Astrocyte of the cerebellum (primary cell): ENCODE data around the gene ETNK2.
"Not testable (repeated sequence)": the region's sequence is repeated elsewhere in the genome, so short reads cannot be mapped to it uniquely, and the experiment has no call there.

Experiments
- DNase-seq: peaks from one replicate; pipeline ENCODE4 v3.0.0-alpha.2; 2011; ENCODE audit warnings: low read depth
- H3K4me3 ChIP-seq: 2 replicates; pipeline ENCODE4 v1.5.1; 2011; ENCODE audit warnings: mild to moderate bottlenecking, low read depth, low read length, moderate library complexity
- in situ Hi-C: cut with HindIII; loops from 2 replicates; pipeline ENCODE4 v1.10.0; 2017; ENCODE audit warnings: low sequenced_read_pairs
- TF ChIP-seq, protein P1 (sequence below): IDR thresholded peaks from 2 replicates; pipeline ENCODE4 v1.5.1; 2012; ENCODE audit warnings: low read length, low read depth, moderate library complexity, mild to moderate bottlenecking; ENCODE audit errors: missing control alignments

The ETNK2 gene

DNA sequence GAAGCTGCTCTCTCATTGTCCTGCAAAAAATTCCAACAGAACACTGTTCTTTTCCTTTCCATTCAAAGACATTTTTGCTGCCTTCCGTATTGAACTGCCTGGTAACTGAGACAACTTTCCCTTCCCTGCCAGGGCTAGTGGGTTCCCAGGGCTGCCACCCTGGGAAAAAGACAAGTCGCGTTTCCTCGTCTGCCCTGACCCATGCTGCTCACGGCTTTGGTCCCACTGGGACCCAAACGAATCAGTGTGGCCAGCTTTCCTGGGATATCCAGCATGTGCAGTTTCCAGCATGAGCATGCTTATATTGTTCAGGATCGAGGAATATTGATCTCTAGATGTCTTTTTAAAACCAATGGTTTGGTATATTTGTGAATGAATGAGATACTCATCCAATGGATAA lies 60.8 kb downstream of the ETNK2 start:
- DNase-seq, result no peak
- TF ChIP-seq, protein P1, sequence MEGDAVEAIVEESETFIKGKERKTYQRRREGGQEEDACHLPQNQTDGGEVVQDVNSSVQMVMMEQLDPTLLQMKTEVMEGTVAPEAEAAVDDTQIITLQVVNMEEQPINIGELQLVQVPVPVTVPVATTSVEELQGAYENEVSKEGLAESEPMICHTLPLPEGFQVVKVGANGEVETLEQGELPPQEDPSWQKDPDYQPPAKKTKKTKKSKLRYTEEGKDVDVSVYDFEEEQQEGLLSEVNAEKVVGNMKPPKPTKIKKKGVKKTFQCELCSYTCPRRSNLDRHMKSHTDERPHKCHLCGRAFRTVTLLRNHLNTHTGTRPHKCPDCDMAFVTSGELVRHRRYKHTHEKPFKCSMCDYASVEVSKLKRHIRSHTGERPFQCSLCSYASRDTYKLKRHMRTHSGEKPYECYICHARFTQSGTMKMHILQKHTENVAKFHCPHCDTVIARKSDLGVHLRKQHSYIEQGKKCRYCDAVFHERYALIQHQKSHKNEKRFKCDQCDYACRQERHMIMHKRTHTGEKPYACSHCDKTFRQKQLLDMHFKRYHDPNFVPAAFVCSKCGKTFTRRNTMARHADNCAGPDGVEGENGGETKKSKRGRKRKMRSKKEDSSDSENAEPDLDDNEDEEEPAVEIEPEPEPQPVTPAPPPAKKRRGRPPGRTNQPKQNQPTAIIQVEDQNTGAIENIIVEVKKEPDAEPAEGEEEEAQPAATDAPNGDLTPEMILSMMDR, result no peak
- in situ Hi-C loops, result loop anchor here (10.0 kb wide), 1 partner anchor 46 kb away; no protein-coding TSS in a partner anchor
- no peak overlapping the region for H3K4me3 ChIP-seq

DNA sequence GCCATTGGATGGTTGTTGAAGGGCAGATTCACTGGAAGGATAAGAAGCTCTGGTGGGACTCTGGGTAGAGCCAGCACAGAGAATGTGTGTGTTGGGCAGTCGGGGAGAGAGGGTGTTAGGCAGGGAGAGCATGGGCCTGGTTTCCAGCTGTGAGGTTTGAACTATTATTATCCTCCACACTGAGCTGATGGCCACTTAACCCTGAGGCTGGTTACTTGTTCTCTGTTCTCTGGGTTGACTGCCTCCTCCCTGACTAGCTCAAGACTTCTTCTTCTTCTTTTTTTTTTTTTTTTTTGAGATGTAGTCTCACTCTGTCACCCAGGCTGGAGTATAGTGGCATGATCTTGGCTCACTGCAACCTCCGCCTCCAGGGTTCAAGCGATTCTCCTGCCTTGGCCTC lies 61.7 kb downstream of the ETNK2 start:
- in situ Hi-C loops, result loop anchor here (10.0 kb wide), 1 partner anchor 45 kb away; no protein-coding TSS in a partner anchor
- not testable (repeated sequence) for DNase-seq, H3K4me3 ChIP-seq

DNA sequence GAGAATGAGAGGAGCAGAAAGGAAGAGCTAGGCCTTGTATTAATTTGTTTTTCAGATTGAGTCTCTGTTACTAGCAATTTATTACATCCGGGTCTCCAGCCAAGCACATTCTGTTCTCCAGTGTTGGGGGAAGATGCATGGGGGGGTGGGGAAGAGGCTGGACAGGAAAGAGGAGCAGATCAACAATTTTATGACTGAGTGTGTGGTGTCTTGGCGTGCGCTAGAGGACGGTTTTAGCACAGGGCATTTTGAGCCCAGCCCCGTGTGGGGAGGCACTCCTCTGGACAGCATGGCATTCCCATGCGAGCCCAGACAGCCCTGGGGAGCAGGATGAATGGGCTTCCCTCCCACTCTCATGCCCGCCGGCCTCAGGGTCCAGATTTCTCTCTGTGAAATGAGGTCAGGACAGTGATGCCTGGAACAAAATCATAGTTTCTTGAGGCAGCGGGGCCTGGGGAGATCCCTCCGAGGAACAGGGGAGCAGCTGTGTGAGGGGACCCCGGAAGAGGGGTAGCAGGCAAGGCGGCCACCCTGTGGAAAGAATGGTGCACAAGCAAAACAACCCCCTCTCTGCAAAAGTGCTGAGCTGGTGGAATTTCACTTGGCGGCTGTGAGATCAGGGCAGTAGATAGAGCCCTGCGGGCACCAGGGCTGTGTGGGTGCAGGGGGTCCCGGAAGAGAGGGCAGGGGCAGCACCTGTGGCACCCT lies 62.6 kb downstream of the ETNK2 start:
- TF ChIP-seq, protein P1, result no peak
- no peak for DNase-seq
- in situ Hi-C loops, result no loop called here

DNA sequence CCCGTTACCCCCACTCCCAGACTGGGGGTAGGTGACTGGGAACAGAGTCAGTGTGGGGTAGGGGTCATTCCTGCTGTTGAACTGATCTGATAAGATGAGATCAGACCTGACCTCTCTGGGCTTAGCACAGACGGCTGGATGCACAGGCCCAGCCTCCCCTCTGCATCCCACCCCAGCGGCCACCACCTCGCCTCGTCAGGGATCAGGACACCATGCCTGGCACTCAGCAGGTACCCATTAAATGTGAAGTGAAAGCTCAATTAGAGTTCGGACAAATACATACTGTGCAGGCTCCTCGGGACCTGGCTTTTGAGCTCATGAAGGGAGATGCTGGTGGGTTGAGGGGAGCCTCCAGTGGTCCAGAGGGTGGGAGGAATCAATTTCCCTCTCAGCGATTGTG lies 63.2 kb downstream of the ETNK2 start:
- TF ChIP-seq, protein P1, result no peak
- DNase-seq, result no peak
- in situ Hi-C loops, result no loop called here
- H3K4me3 ChIP-seq, result no peak overlapping the region

More for the DNA sequence above, 62.6 kb downstream of the ETNK2 start:
- H3K4me3 ChIP-seq, result no peak overlapping the region

DNA sequence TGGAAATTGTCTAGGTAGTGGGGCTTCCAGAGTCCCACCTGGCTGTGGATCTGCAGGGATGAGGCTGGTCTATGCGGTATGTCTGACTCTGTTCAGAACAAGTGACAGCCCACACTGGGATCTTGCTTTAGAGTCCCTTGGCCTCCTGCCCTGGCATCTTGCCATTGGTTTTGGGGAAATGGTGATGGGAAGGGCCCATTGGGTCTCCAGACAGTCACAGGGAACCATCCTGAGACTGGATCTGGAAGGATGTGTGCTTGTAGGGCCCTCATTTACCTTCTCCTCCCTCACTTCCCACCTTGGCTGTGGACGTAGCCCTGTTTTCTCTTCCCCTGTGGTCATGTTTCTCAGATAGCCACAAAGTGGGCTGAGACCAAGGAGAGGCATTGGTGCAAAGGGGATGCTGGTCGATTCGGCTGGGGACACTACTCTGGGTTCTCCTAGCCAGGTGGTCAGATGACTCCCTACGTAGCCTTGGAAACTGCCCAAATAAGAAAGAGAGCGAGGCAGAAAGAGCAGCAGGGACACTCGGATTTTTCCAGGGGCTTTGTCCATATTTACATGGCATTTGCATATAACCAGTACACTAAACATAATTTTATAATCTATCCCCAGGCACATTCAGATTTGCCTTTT lies 63.8 kb downstream of the ETNK2 start:
- H3K4me3 ChIP-seq, result no peak overlapping the region
- in situ Hi-C loops, result no loop called here
- no peak for DNase-seq
- TF ChIP-seq, protein P1, result no peak

GRCh38 chr1:204087181-204087892 lies 64.5 kb downstream of the ETNK2 start:
- TF ChIP-seq, protein P1, result no peak
- DNase-seq, result no peak
- in situ Hi-C loops, result no loop called here
- no peak overlapping the region for H3K4me3 ChIP-seq

GRCh38 chr1:204085876-204086275 lies 66.0 kb downstream of the ETNK2 start:
- DNase-seq, result no peak
- no peak overlapping the region for H3K4me3 ChIP-seq
- in situ Hi-C loops, result no loop called here
- TF ChIP-seq, protein P1, result no peak
